GM10266 (cell line): ENCODE results near the gene FARSA.

Experiments used
- DNase-seq: peaks from one replicate; pipeline ENCODE4 v3.0.0; 2012; ENCODE audit errors: extremely low spot score
- TF ChIP-seq, protein P1 (sequence below): IDR thresholded peaks from 2 replicates; pipeline ENCODE4 v1.5.1; 2012; ENCODE audit warnings: mild to moderate bottlenecking, low read depth; ENCODE audit not compliant: control insufficient read depth, insufficient read depth; ENCODE audit errors: missing control alignments

FARSA gene

DNA sequence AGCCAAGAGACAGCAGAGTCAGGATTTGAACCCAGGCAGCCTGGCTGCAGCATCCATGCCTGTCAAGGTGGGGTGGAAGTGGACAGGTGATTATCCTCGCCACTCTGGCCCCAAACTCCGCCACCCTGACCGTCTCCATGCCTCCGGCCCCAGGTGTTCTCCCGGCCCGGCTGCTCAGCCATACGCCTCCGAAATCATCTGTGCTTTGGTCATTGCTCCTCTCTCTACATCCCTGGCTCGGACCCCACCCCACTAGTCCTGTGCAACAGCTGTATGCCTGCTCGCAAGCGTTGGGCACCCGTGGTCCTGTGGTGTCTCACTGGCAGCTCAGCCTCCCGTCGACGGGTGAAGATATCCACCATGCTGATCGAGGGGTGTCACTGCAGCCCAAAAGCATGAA lies 39.7 kb upstream of the FARSA start:
- DNase-seq = no peak
- TF ChIP-seq, protein P1, sequence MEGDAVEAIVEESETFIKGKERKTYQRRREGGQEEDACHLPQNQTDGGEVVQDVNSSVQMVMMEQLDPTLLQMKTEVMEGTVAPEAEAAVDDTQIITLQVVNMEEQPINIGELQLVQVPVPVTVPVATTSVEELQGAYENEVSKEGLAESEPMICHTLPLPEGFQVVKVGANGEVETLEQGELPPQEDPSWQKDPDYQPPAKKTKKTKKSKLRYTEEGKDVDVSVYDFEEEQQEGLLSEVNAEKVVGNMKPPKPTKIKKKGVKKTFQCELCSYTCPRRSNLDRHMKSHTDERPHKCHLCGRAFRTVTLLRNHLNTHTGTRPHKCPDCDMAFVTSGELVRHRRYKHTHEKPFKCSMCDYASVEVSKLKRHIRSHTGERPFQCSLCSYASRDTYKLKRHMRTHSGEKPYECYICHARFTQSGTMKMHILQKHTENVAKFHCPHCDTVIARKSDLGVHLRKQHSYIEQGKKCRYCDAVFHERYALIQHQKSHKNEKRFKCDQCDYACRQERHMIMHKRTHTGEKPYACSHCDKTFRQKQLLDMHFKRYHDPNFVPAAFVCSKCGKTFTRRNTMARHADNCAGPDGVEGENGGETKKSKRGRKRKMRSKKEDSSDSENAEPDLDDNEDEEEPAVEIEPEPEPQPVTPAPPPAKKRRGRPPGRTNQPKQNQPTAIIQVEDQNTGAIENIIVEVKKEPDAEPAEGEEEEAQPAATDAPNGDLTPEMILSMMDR = no peak

DNA sequence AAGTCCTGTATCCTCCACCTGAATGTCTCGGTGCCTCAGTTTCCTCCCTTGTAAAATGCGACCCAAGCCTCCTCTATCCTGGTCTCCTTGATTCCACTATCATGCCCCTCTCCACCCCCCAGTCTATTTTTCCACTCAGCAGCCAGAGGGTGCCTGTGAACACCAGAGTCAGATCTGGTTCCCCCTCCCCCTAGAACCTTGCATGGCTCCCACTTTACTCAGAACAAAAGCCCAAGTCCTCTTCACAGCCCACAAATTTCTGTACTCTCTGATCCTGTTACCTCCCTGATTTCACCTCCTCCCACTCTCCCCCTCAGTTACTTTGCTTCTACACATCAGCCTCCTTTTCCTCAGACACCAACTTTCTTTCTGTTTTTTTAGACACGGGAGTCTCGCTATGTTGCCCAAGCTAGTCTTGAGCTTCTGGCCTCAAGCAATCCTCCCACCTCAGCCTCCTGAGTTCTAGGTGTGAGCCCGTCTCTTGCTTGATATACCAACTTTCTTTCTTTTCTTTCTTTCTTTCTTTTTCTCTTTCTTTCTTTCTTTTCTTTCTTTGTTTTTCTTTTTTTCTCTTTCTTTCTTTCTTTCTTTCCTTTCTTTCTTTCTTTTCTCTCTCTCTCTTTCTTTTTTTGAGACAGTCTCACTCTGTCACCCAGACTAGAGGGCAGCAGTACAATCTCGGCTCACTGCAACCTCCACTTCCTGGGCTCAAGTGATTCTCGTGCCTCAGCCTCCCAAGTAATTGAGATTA lies 36.7 kb upstream of the FARSA start:
- TF ChIP-seq, protein P1 = no peak
- no peak for DNase-seq

GRCh38 chr19:12969292-12969988 lies 35.9 kb upstream of the FARSA start, which contains the start of gene DAND5:
Gene DAND5 (plus strand): TSS chr19:12969576. CDS start chr19:12969661, 85 bp downstream.
- DNase-seq = no peak
- TF ChIP-seq, protein P1 = no peak

DNA sequence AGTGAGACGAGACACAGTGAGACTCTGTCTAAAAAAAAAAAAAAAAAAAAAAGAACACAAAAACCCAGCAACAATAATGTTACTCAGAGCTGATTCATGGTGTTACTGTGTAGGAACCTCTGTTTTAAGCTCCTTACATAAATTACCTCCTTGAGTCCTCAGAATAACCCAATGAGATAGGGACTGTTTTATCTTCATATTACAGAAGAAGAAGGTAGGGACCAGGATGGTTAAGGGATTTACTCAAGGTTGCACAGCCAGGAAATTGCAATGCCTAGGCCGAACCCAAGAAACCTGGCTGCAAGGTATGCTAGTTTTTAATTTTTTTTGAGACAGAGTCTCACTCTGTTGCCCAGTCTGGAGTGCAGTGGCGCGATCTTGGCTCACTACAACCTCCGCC lies 34.4 kb upstream of the FARSA start:
- no peak for DNase-seq
- TF ChIP-seq, protein P1 = no peak

DNA sequence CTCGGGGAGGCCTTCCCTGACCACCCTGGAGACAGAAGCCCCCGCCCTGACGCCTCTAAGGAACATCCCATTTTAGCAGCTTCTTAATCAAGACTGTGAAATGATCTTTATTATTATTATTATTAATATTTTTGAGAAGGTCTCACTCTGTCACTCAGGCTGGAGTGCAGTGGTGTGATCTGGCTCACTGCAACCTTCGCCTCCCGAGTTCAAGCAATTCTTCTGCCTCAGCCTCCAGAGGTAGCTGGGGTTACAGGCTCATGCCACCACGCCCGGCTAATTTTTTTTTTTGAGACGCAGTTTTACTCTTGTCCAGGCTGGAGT lies 32.3 kb upstream of the FARSA start:
- TF ChIP-seq, protein P1 = no peak
- no peak for DNase-seq

- TF ChIP-seq, protein P1 = peak; percentile 99
- DNase-seq = peak; percentile 88
Observed at GRCh38 chr19:12965017-12965811, 31.7 kb upstream of the FARSA start.
